ENCODE data around the gene TSN.
"Not testable (repeated sequence)": the region's sequence is repeated elsewhere in the genome, so short reads cannot be mapped to it uniquely, and the experiment has no call there.

Gene TSN

GRCh38 chr2:121804997-121805765, 49.7 kb downstream of the TSN start:
- DNase-seq: peak; percentile 23

- no peak for DNase-seq
Observed at GRCh38 chr2:121805766-121806143, 50.3 kb downstream of the TSN start.

- not testable (repeated sequence) for DNase-seq
Observed at GRCh38 chr2:121807771-121808170, 52.3 kb downstream of the TSN start.

DNA sequence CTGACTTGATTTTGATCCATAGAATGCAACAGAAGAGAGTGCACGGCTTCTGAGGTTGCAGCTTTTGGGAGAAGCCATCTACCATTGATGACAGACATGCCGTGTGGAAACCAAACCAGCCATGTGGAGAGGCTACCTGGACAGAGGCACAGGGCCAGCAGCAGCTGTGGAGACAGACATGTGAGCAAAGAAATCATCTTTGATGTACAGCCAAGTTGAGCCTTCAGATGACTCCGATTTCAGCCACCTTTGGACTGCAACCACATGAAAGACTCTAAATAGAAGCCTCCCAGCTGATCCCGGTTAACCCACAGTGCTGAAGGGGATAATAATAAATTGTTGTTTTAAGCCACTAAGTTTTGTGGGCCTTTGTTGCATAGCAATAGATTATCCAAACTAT, 54.2 kb downstream of the TSN start:
- DNase-seq: no peak

DNA sequence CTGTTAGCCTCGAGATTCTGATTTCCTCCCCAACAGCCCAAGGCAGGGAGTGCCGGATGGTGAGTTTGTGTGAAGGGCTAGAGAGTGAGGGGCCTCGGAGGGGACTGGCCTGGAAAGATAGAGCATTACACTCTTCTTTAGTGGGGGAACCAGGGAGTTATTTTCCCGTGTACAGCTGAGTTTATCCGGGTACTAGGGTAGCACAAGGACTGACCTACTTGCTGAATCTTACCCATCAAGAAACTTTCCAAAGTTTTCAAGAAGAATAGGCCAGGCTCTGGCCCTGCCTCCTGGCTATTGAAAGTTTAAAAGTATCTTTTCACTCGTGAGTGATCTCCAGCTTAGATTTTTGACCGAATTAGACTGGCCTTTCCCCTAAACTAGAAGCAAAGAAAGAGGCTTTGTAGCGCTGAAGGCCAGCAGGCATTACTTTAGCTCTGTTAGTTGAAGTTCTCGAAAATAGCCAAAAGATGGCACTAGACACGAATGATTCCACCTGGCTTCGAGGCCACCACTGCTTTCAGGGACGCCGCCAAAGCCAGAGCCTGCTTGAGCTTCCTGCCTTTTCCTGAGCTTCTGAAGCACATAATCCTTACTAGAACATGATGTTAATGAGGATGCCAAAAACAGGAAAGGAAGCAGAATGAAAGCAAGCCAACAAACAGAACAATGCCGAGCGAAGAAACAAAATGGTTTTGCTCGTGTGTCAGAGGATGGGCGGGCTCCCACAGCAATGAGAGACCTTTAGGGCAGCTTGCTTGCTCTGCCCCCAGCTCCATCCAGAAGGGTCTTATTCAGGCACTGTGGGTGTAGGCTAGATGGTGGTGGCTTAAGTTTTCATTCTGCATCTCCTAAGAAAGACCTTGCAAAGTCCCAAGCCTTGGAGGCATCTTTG, 55.8 kb downstream of the TSN start:
- peak; percentile 50 for DNase-seq

DNA sequence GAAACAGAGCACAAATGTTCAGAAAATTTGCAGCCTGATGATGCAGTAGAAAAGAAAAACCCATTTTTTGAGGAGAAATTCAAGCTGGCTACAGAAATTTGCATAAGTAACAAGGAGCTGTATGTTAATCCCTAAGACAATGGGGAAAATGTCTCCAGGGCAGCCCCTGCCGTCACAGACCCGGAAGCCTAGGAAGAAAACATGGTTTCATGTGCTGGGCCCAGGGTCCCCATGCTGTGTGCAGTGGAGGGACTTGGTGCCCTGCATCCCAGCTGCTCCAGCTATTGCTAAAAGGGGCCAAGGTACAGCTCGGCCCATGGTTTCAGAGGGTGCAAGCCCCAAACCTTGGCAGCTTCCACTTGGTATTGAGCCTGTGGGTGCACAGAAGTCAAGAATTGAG, 57.6 kb downstream of the TSN start:
- not testable (repeated sequence) for DNase-seq

DNA sequence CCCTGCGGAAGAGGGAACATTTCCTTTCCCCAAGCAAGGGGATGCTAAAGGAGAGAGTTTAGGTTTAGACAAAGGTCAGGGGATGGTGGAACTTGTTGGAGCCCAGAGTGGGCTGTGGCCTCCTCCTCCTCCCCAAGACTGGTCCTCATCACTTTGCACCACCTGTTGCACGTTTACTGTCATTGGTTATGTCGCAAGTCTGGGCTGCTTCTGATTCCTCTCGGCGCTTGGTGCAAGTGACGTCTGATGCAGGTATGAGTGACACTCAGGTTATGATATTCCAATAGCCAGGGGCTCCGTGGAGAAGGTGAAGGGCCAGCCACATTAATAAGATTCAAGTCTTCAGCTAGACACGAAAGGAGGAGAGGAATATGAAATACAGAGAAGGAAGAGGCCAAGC, 59.8 kb downstream of the TSN start:
- no peak for DNase-seq

DNA sequence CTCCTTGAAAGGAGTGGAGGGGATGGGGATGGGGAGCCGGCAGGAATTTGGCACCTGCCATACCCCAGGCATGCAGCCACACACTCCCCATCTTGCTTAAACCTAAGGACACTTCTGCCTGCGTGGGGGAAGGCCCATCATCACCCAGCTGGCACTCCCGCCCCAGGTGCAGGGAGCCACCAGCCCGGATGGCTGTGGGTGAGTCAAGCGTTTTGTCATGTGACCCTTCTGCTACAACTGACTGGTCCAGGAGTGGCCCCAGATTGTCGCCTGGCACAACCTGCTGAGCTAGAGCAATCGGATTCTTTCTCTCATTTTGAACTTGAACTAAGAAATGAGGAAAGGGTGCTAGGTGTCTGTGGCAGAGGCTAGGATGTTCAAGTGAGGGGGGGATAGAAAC, 61.3 kb downstream of the TSN start:
- DNase-seq: no peak

- not testable (repeated sequence) for DNase-seq
Observed at GRCh38 chr2:121817304-121817703, 61.9 kb downstream of the TSN start.

Data from NCI-H510A (cell line).